OCI-LY3 (cell line): Measurements from ENCODE around the gene NDUFB8.
A peak's percentile ranks its signal among the peaks of the same experiment; 100 is the strongest.

Experiments
- H2AFZ ChIP-seq: fragments of 200-600, 300-600 bp; shearing (Covaris generic); 2 replicates; pipeline ENCODE4 v1.6.0; 2014; ENCODE audit warnings: antibody characterized with exemption, low read depth, low read length
- H3K27ac ChIP-seq: fragments of 200-600, 300-600 bp; sonication (generic); 2 replicates; pipeline ENCODE4 v1.5.1; 2014; ENCODE audit warnings: mild to moderate bottlenecking, low read length, moderate library complexity, mixed read lengths
- H3K27me3 ChIP-seq: fragments of 200-600, 300-600 bp; sonication (generic); 2 replicates; pipeline ENCODE4 v1.6.1; 2014; ENCODE audit warnings: low read depth, low read length, mixed read lengths
- H3K36me3 ChIP-seq: fragments of 200-600, 300-600 bp; sonication (generic); replicated peaks from 2 replicates; pipeline ENCODE3; 2014; ENCODE audit warnings: low read depth, low read length, mixed read lengths
- H3K4me1 ChIP-seq: fragments of 300-600, 200-600 bp; sonication (generic); 2 replicates; pipeline ENCODE4 v1.6.1; 2014; ENCODE audit warnings: low read length, mixed read lengths
- H3K4me2 ChIP-seq: fragments of 200-600, 300-600 bp; sonication (generic); 2 replicates; pipeline ENCODE4 v1.6.1; 2014; ENCODE audit warnings: low read length, mixed read lengths
- H3K4me3 ChIP-seq: fragments of 300-600, 200-600 bp; sonication (generic); 2 replicates; pipeline ENCODE4 v1.5.1; 2014; ENCODE audit warnings: antibody characterized with exemption, mild to moderate bottlenecking, low read length, moderate library complexity
- H3K79me2 ChIP-seq: fragments of 300-600, 200-600 bp; shearing (Covaris generic); 2 replicates; pipeline ENCODE4 v1.6.1; 2014; ENCODE audit warnings: mild to moderate bottlenecking, low read length, mixed read lengths
- H3K9ac ChIP-seq: fragments of 300-600, 200-600 bp; shearing (Covaris generic); 2 replicates; pipeline ENCODE4 v1.6.0; 2014; ENCODE audit warnings: mild to moderate bottlenecking, low read length, moderate library complexity
- H3K9me3 ChIP-seq: fragments of 200-600, 300-600 bp; shearing (Covaris generic); 2 replicates; pipeline ENCODE4 v1.6.1; 2014; ENCODE audit warnings: low read length, mixed read lengths; ENCODE audit not compliant: insufficient read depth
- H4K20me1 ChIP-seq: fragments of 200-600, 300-600 bp; sonication (generic); 2 replicates; pipeline ENCODE4 v1.6.1; 2016; ENCODE audit warnings: low read length, mixed read lengths; ENCODE audit not compliant: insufficient read depth
- CTCF ChIP-seq: fragments of 200-600, 300-600 bp; sonication (generic); IDR thresholded peaks from 2 replicates; pipeline ENCODE4 v1.5.1; 2014; ENCODE audit warnings: antibody characterized with exemption, low read length, low read depth
- EZH2phosphoT487 ChIP-seq: fragments of 200-600 bp; shearing (Covaris generic); IDR thresholded peaks from 2 replicates; pipeline ENCODE4 v1.6.1; 2018; ENCODE audit warnings: antibody characterized with exemption, mixed run types, low read depth

The NDUFB8 gene

GRCh38 chr10:100485801-100486495 lies 43.7 kb downstream of the NDUFB8 start:
- Histone ChIP-seq H2AFZ (no peak overlapping the region), H3K36me3 (no peaks in the 10 kb centered on the region), H3K4me1 (0 out of 2 replicates have a peak, but pooled peaks cover 3% of the 10 kb centered on the region), H3K9ac (no peak overlapping the region), H3K4me2 (no peak overlapping the region), H4K20me1 (no peaks in the 10 kb centered on the region), H3K27me3 (no peaks in the 10 kb centered on the region), H3K4me3 (no peak overlapping the region), H3K79me2 (no peaks in the 10 kb centered on the region), H3K9me3 (no peaks in the 10 kb centered on the region), H3K27ac (no peak overlapping the region)
- TF ChIP-seq CTCF (no peak), EZH2phosphoT487 (no peak)

- no peaks in the 10 kb centered on the region for H3K36me3 ChIP-seq
- 0 out of 2 replicates have a peak, but pooled peaks cover under 1% of the 10 kb centered on the region for H3K27me3 ChIP-seq
- H4K20me1 ChIP-seq: no peaks in the 10 kb centered on the region
- TF ChIP-seq EZH2phosphoT487: no peak
- TF ChIP-seq CTCF: no peak
- no peak overlapping the region for H3K27ac ChIP-seq
- H3K4me2 ChIP-seq: no peak overlapping the region
- no peak overlapping the region for H2AFZ ChIP-seq
- no peaks in the 10 kb centered on the region for H3K9me3 ChIP-seq
- no peaks in the 10 kb centered on the region for H3K79me2 ChIP-seq
- H3K4me3 ChIP-seq: no peak overlapping the region
- 0 out of 2 replicates have a peak, but pooled peaks cover 3% of the 10 kb centered on the region for H3K4me1 ChIP-seq
- no peak overlapping the region for H3K9ac ChIP-seq
These were observed 44.3 kb downstream of the NDUFB8 start for GRCh38 chr10:100485366-100485765.

GRCh38 chr10:100483876-100484666 lies 45.6 kb downstream of the NDUFB8 start:
- no peaks in the 10 kb centered on the region for H4K20me1 ChIP-seq
- no peaks in the 10 kb centered on the region for H3K36me3 ChIP-seq
- peaks cover 11% of the 10 kb centered on the region for H3K27me3 ChIP-seq
- no peak for TF ChIP-seq CTCF
- no peak for TF ChIP-seq EZH2phosphoT487
- no peak overlapping the region for H3K4me2 ChIP-seq
- H3K9ac ChIP-seq: no peak overlapping the region
- H3K27ac ChIP-seq: no peak overlapping the region
- no peak overlapping the region for H2AFZ ChIP-seq
- H3K4me1 ChIP-seq: 0 out of 2 replicates have a peak, but pooled peaks cover 3% of the 10 kb centered on the region
- H3K9me3 ChIP-seq: no peaks in the 10 kb centered on the region
- H3K4me3 ChIP-seq: no peak overlapping the region
- H3K79me2 ChIP-seq: no peaks in the 10 kb centered on the region

- H3K9ac ChIP-seq: no peak overlapping the region
- H3K4me1 ChIP-seq: 0 out of 2 replicates have a peak, but pooled peaks cover 3% of the 10 kb centered on the region
- H3K27me3 ChIP-seq: peaks cover 21% of the 10 kb centered on the region
- H3K27ac ChIP-seq: no peak overlapping the region
- no peak overlapping the region for H2AFZ ChIP-seq
- H3K79me2 ChIP-seq: no peaks in the 10 kb centered on the region
- TF ChIP-seq CTCF (no peak; the same call in 1 of the 2 replicates), EZH2phosphoT487 (no peak)
- H3K36me3 ChIP-seq: no peaks in the 10 kb centered on the region
- H4K20me1 ChIP-seq: no peaks in the 10 kb centered on the region
- H3K4me2 ChIP-seq: peak overlapping the region; percentile 100
- H3K9me3 ChIP-seq: no peaks in the 10 kb centered on the region
- H3K4me3 ChIP-seq: peak overlapping the region; percentile 86
These were observed 46.9 kb downstream of the NDUFB8 start for GRCh38 chr10:100482834-100483185.
